ENCODE measurements around the gene L3MBTL3.

L3MBTL3 gene

DNA sequence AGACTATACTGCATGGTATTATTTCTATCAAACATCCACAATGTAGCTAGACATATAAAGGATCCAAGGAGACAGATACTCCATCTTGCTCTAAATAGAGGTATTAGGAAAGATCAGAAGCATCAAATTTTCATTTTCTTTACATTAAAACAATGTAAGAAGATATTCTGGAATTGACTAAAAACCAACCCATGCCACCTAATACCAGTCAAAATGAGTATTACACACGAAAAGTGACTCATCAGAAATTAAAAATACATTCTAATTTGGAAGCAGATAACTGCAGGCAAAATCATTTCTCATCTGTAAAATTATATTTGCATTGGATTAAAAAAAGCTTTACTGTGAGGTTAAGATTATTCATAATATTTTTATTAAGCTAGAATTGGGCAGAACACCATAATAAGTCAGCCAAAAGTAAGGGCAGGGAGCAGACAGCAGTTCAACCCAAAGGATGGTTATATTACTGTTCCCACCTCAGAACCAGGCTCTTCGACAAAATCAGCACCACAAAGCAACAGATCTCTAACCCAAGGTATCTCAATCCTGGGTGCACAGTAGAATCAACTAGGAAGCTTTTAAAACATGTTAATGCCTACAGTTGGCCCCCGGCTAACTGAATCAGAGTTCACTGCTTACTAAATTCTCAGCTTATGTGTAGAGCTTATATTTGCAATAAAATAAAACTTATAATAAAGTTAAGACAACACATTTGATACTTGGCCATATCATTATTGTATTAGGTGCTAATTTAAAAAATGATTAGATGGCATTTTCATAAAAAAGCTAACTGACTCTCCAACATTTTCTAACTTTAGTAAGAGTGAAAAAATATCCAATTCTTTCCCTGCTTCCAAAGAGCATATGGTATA lies 169.2 kb downstream of the L3MBTL3 start:
- DNase-seq, result no peak

DNA sequence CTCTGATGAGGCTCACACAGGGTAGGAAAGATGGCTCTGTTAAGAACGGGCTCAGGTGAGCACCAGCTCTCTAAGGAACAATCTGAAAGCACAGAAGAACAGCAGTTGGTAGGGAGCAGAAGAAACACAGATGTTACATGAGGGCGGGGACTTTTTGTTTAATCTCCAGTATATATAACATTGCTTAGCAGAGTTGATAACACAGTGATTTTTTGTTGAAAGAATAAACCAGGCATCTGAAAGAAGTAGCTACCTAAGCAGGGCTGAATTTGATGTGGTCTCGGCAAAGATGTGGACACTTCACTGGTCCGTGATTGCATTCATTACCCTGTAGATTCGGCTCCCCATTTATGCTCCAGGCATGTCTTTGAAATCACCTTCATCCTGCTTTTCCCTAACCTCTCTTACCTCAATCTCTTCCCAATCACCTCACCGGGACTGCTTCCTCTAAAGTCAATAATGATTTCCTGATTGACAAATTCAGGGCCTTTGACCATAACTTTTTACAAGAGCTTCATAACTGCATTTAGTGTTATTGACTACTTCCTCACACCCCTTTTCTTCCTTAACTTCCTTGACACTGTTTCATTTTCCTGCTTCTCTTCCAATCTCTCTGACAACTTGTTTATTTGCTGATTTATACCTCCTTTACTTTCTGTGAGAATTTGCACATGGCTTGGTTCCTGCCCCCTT lies 170.0 kb downstream of the L3MBTL3 start:
- no peak for DNase-seq

- no peak for DNase-seq
Measured at GRCh38 chr6:130189531-130190397, 171.4 kb downstream of the L3MBTL3 start.

All from activated gamma-delta T cell treated with Interleukin-2 at 50 U/mL for 16 hours (primary cell).